Breast epithelium (tissue), 3 donors: Measurements from ENCODE around the gene CNKSR3.

Experiments used
- CTCF ChIP-seq, 3 donors: fragments of 450-650 bp; IDR thresholded peaks; one replicate each; pipeline ENCODE4 v1.5.1; 2016 to 2017; ENCODE audit warnings: antibody characterized with exemption in 3 of 3, mild to moderate bottlenecking in 3 of 3, moderate library complexity in 3 of 3
- POLR2AphosphoS5 ChIP-seq, 3 donors: sonication (generic); formaldehyde crosslinking; IDR thresholded peaks; one replicate each; pipeline ENCODE4 v1.6.1; 2017; ENCODE audit warnings: antibody characterized with exemption in 3 of 3

DNA sequence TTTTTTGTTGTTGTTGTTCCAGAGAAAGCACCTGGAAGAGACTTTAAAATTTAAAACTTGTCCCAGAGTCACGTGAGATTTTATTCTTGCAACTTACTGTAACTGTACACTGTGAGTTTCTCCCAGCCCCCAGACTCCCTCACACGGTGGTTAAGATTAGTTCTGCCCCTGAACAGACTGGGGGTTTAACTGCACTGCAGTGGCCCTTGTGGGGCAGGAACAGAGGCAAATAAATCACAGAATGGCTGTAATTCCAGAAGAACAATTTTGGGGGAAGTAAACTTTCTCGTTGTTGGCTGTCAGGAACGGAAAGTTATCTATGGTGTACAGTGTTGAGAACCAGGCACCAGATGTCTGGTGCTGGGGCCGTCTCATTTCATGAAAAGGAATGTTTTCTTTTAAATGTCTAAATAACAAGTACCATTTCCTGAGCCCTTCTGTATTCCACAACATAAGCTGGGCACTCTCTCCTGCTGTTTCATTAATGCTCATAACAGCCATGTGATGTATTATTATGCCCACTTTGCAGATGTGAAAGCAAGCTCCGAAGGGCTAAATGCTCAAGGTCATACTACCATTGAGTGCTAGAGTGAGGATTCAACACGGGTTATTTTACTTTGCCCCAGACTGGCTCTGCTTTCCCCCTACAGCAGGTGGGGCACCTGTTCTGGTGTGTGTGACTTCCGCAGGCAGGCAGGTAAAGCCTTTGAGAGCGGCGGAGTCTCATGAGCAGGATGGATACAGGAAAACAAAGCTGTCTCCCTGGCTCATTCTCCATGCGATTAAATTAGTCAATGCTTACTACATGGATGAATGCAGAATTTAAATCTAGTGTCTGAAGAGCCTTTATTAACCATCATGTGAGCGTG is 30.5 kb downstream of the CNKSR3 start:
- TF ChIP-seq POLR2AphosphoS5 (IDR thresholded peaks at IDR 0.05): no peak
- no peak for TF ChIP-seq CTCF (IDR thresholded peaks at IDR 0.05)
